Prostate gland (tissue), 2 donors: ENCODE data around the gene SLF1.

Experiments
- POLR2AphosphoS5 ChIP-seq: sonication (generic); formaldehyde crosslinking; IDR thresholded peaks from one replicate; pipeline ENCODE4 v1.6.1; 2017; ENCODE audit warnings: antibody characterized with exemption
- TF ChIP-seq, protein P1 (sequence below), 4 experiments: fragments of 200-600 bp in 2 of 4; fragments of 450-650 bp in 2 of 4; sonication (generic) in 2 of 4; IDR thresholded peaks; 1 replicate in 3 of 4; 2 replicates in 1 of 4; pipeline ENCODE4 v1.5.1; 2016 to 2019; ENCODE audit warnings: antibody characterized with exemption in 4 of 4, mild to moderate bottlenecking in 2 of 4, moderate library complexity in 2 of 4

GRCh38 chr5:94736498-94736897 lies 118.0 kb downstream of the SLF1 start:
- no peak for TF ChIP-seq POLR2AphosphoS5
- TF ChIP-seq, protein P1, sequence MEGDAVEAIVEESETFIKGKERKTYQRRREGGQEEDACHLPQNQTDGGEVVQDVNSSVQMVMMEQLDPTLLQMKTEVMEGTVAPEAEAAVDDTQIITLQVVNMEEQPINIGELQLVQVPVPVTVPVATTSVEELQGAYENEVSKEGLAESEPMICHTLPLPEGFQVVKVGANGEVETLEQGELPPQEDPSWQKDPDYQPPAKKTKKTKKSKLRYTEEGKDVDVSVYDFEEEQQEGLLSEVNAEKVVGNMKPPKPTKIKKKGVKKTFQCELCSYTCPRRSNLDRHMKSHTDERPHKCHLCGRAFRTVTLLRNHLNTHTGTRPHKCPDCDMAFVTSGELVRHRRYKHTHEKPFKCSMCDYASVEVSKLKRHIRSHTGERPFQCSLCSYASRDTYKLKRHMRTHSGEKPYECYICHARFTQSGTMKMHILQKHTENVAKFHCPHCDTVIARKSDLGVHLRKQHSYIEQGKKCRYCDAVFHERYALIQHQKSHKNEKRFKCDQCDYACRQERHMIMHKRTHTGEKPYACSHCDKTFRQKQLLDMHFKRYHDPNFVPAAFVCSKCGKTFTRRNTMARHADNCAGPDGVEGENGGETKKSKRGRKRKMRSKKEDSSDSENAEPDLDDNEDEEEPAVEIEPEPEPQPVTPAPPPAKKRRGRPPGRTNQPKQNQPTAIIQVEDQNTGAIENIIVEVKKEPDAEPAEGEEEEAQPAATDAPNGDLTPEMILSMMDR (IDR thresholded peaks at IDR 0.05): no peak
